ENCODE results near the gene ZAR1L. TPM values are rescaled to one million over a fixed set of nuclear protein-coding genes. Genes with fewer than 3 reads are reported as not detected.
A peak's percentile ranks its signal among the peaks of the same experiment; 100 is the strongest.

The ZAR1L gene
- total RNA-seq, 4 donors from 2014 or later, result not detected

DNA sequence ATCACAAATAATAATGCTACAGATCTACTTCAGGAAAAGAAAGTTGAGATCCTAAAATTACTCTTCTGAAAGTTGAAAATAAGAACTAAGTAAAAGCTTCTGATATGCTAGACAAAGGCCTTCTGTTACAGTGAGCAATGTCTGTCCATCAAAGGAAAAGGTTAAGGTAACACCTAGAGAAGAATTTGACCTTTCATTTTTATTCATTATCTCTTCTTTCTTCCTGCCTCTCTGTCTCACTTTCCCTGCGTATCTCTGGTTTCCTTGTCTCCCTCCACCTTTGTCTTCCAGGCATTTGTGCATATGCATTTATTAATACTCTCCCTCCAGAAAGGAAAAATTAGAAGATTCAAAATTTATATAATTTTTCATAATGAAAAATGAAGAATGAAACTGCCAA, 49.0 kb downstream of the ZAR1L start:
- Histone ChIP-seq H3K27me3 (no peaks in the 10 kb centered on the region), H3K27ac (no peak overlapping the region), H3K9me3 (no peaks in the 10 kb centered on the region), H3K4me1 (peaks cover 0 to 26% (median 4%) of the 10 kb centered on the region in 3 donors), H3K36me3 (peaks cover 0 to 35% (median 0%) of the 10 kb centered on the region in 3 donors), H3K4me3 (no peak overlapping the region)
- intact Hi-C loops (cut with DNase I), result no loop called here
- DNase-seq, result no peak
- TF ChIP-seq POLR2A (IDR thresholded peaks at IDR 0.05), result no peak
- TF ChIP-seq, protein P1, sequence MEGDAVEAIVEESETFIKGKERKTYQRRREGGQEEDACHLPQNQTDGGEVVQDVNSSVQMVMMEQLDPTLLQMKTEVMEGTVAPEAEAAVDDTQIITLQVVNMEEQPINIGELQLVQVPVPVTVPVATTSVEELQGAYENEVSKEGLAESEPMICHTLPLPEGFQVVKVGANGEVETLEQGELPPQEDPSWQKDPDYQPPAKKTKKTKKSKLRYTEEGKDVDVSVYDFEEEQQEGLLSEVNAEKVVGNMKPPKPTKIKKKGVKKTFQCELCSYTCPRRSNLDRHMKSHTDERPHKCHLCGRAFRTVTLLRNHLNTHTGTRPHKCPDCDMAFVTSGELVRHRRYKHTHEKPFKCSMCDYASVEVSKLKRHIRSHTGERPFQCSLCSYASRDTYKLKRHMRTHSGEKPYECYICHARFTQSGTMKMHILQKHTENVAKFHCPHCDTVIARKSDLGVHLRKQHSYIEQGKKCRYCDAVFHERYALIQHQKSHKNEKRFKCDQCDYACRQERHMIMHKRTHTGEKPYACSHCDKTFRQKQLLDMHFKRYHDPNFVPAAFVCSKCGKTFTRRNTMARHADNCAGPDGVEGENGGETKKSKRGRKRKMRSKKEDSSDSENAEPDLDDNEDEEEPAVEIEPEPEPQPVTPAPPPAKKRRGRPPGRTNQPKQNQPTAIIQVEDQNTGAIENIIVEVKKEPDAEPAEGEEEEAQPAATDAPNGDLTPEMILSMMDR (IDR thresholded peaks at IDR 0.05), result no peak
- 84 to 100% methylated on average over 1 of the region's 1 CpG for WGBS, 2 donors

DNA sequence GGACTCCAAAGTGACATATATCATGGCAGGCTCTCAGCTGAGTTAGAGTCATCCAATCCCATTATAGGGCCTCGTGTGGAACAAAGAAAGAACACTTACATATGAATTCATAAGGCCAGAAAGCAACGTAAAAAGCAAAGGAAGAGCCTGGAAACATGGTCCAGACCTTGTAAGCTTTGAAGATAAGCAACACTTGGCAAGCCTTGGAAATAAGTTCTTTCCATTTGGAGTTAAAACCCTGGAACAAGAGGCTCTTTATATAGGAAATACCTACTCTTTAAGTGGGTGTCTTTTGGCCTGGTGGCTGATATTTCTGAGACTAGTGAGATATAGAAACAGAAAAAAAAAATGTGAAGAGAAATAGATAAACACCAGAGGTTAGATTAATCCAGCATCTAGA, 49.4 kb downstream of the ZAR1L start:
- Histone ChIP-seq H3K27me3 (no peaks in the 10 kb centered on the region), H3K4me3 (no peak overlapping the region), H3K9me3 (no peaks in the 10 kb centered on the region), H3K36me3 (peaks cover 0 to 34% (median 0%) of the 10 kb centered on the region in 3 donors), H3K4me1 (peaks cover 0 to 30% (median 8%) of the 10 kb centered on the region in 3 donors), H3K27ac (no peak overlapping the region)
- 54 to 57% methylated on average over 2 of the region's 2 CpGs for WGBS, 2 donors
- intact Hi-C loops (cut with DNase I), result no loop called here
- no peak for DNase-seq
- TF ChIP-seq, protein P1 (IDR thresholded peaks at IDR 0.05), result no peak
- TF ChIP-seq POLR2A (IDR thresholded peaks at IDR 0.05), result no peak

DNA sequence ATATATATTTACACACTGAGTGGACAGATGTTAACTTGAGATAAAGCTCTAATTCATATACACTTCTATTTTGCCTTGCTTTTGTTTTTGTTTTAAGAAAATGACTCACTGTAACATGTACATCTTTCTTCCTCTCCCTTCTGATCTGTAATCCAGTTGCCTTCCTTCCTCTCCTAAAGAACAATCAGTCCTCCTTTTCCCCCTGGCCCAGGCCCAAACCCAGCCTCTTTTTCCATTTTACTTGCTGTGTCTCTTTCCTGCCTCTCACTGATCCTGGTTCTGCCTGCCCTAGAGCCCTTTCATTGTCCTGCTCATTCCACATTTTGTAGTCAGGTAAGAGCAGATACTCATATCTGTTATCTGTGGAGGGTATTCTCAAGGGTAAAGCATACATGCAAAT, 50.8 kb downstream of the ZAR1L start:
- Histone ChIP-seq H3K9me3 (no peaks in the 10 kb centered on the region), H3K27ac (peak overlapping the region in 3 of 4 donors; percentile 36 to 70 (median 55)), H3K4me1 (peaks cover 0 to 33% (median 8%) of the 10 kb centered on the region in 3 donors), H3K36me3 (peaks cover 0 to 26% (median 0%) of the 10 kb centered on the region in 3 donors), H3K4me3 (no peak overlapping the region), H3K27me3 (no peaks in the 10 kb centered on the region)
- no peak for DNase-seq
- intact Hi-C loops (cut with DNase I), result no loop called here
- no peak for TF ChIP-seq POLR2A (IDR thresholded peaks at IDR 0.05)
- TF ChIP-seq, protein P1 (IDR thresholded peaks at IDR 0.05), result no peak

DNA sequence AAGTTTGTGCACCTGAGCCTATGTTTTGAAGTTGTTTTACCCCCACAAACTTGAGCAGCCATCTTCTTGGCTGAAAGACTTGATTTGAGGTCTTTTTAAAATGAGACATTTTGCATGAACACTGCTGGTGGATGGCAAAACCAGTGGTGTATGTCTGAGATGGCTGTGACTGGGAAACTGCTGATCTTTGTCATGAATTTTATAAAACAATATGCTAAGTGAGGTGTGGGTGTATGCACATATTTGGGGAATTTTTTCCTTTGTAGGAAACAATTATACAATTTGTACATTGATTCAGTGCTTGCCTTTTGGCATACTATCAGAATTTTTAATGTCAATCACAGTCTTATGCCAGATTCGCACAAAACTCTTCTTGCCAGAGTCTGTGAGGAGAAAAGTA, 52.5 kb downstream of the ZAR1L start:
- Histone ChIP-seq H3K27me3 (no peaks in the 10 kb centered on the region), H3K36me3 (peaks cover 0 to 25% (median 0%) of the 10 kb centered on the region in 3 donors), H3K9me3 (no peaks in the 10 kb centered on the region), H3K4me1 (peaks cover 0 to 33% (median 8%) of the 10 kb centered on the region in 3 donors), H3K4me3 (no peak overlapping the region), H3K27ac (peak overlapping the region in 1 of 4 donors; percentile 62)
- TF ChIP-seq POLR2A (IDR thresholded peaks at IDR 0.05), result no peak
- TF ChIP-seq, protein P1 (IDR thresholded peaks at IDR 0.05), result no peak
- DNase-seq, result no peak
- intact Hi-C loops (cut with DNase I), result no loop called here
- WGBS, 2 donors, result 75 to 88% methylated on average over 1 of the region's 1 CpG

DNA sequence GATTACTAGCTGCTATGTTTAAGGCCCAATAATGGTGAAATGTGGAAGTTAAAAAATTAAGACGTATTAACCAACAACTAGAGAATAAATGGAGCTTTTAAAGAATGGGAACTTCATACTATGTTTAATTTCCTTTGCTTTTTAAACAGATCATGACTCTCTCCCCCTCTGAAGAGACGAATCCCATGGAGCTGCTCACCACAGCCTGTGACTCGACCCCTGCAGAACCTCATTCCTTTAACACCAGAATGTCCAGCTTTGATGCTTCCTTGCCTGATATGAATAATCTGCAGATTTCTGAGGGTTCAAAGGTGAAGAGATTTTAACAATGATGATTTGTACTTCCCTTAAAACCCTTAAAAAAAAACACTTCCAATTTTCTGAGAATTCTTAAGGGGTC, 53.0 kb downstream of the ZAR1L start:
- no peak overlapping the region for H3K4me3 ChIP-seq

More for the DNA sequence above, 53.0 kb downstream of the ZAR1L start:
- Histone ChIP-seq H3K36me3 (peaks cover 0 to 20% (median 0%) of the 10 kb centered on the region in 3 donors), H3K27ac (peak overlapping the region in 3 of 4 donors; percentile 36 to 62 (median 53)), H3K9me3 (no peaks in the 10 kb centered on the region), H3K27me3 (no peaks in the 10 kb centered on the region), H3K4me1 (peaks cover 0 to 33% (median 8%) of the 10 kb centered on the region in 3 donors)
- 72 to 78% methylated on average over 3 of the region's 3 CpGs for WGBS, 2 donors
- no peak for DNase-seq
- TF ChIP-seq, protein P1 (IDR thresholded peaks at IDR 0.05), result no peak
- TF ChIP-seq POLR2A (IDR thresholded peaks at IDR 0.05), result no peak
- intact Hi-C loops (cut with DNase I), result no loop called here
